ENCODE data around the gene SUSD4.
"Not testable (repeated sequence)": the region's sequence is repeated elsewhere in the genome, so short reads cannot be mapped to it uniquely, and the experiment has no call there.

The SUSD4 gene

DNA sequence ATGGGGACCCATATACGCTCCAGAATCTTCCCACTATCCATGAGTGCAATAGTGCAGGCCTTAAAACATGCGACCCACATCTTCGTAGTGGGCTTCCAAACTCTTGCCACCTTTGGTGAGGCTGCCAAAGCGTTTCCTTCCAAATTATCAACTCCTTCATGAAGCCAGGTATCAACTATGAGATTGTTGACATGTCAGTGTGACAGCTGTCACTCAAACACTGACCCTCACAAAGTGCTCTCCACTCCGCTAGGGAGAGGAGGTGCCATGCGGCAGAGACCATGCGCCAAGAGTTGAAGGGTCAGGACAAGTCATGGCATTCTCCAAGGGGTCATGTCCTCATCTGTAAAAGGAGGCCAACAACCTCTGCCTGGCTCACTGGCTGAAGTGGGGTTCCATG, 103.3 kb downstream of the SUSD4 start:
- H3K27ac ChIP-seq: no peak overlapping the region

GRCh38 chr1:223259462-223259861, 104.5 kb downstream of the SUSD4 start:
- H3K4me3 ChIP-seq: no peak overlapping the region
- peak overlapping the region in 1 of 21 experiments; percentile 66 for H3K27ac ChIP-seq

More for the DNA sequence above, 103.3 kb downstream of the SUSD4 start:
- H3K4me3 ChIP-seq: no peak overlapping the region

DNA sequence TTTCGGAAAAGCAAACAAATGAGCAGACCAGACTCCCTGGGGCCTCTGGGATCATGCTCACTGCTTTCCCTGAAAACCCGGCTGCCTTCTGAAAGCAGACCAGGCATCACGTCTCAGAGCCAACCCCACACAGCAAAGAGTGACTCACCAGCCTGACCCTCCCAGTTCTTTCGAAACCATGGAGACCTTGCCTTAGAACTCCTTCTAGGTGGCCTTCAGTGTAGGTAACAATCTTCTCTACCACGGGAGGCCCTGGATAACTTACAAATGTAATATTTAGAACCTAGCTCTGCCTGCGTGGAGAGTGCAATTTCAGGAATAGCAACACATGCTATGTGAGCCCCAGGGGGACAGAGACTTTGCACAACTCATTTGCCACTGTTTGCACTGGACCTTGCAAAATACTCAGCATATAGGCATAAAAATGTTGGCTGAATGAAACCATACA, 105.2 kb downstream of the SUSD4 start:
- Histone ChIP-seq H3K4me3 (no peak overlapping the region), H3K27ac (peak overlapping the region in 1 of 21 experiments; percentile 66)

DNA sequence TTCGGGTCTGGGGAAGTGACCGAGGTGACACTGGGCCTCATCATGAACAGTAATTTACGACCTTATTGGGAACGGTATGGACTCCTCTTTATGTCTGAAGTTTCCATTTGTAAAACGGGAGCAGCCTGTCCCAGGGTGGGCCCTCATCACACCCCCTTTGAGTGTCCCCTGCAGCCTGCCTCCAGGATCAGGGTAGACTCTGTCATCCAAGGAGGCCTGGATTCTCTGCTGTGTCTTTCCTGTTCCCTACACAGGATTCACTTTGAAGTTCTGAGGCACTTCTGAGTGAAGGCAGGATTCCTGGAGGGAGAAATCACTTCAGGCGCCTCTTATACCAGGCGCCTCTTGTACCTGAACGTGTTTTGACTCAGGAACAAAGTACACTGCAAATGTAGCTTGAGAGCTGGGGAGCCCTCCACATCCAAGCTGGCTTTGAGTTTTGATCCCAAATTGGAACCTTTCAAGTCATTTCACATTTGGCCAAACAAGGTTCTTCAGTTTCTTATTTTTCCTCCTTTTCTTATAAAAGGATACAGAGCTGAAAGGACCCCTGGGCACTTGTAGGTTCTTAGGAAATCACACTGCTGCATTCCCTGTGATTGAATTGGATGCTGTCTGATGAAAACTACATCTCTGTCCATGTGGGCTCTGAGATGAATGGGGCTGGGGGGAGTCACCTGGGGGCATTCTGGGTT, 106.0 kb downstream of the SUSD4 start:
- Histone ChIP-seq H3K27ac (peak overlapping the region in 2 of 21 experiments; percentile 41 to 66), H3K4me3 (no peak overlapping the region)

DNA sequence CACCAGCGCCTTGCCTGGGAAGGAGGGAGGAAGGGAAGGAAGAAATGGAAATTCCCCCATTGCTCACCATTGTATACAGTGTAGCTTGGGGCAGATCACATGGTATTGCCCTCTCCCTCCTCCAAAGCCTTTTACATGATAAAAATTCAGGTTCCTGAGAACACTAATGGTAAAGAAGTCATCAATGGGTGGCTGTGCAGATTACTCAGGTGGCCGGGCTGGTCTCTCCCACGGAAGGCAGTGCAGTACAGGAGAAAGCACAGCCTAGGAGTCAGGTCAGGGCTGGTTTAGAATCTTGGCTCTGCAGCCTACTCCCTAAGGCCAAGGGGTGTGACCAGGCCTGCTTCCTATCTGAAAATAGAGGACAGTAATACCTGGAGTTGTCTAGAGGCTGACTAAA, 107.9 kb downstream of the SUSD4 start:
- Histone ChIP-seq H3K4me3 (no peak overlapping the region), H3K27ac (peak overlapping the region in 3 of 21 experiments; percentile 3 to 70 (median 68))

- Histone ChIP-seq H3K4me3 (no peak overlapping the region), H3K27ac (no peak overlapping the region)
Measured at GRCh38 chr1:223253916-223254315, 110.1 kb downstream of the SUSD4 start.

DNA sequence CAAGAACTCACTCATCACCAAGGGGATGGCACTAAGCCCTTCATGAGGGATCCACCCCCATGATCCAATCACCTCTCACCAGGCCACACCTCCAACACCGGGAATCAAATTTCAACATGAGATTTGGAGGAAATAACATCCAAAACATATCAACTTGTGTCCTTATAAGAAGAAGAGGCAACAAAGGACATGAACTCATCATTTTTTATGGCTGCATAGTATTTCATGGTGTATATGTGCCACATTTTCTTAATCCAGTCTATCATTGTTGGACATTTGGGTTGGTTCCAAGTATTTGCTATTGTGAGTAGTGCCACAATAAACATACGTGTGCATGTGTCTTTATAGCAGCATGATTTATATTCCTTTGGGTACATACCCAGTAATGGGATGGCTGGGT, 112.6 kb downstream of the SUSD4 start:
- H3K27ac ChIP-seq: peak overlapping the region in 4 of 21 experiments; percentile 0 to 56 (median 22)
- H3K4me3 ChIP-seq: not testable (repeated sequence)

DNA sequence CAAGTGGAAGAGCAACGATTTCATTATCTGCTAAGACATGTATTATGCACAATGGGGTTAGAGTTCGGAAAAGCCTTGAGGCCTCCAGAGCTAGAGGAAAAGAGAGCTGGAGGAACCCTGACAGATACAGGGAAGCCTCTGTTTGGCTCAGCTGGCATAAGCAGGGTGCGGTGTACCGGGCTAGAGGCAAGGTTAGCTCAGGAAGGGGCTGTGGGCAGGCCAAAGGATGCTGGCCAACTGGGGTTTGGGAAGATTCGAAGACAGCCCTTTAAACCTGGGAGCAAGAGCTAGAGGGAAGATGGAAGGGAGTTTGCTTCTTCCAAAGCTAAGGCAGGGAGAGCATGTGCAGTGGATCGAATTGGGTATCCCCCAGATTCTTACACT, 113.4 kb downstream of the SUSD4 start:
- Histone ChIP-seq H3K27ac (peak overlapping the region in 5 of 21 experiments; percentile 0 to 56 (median 48)), H3K4me3 (no peak overlapping the region)

DNA sequence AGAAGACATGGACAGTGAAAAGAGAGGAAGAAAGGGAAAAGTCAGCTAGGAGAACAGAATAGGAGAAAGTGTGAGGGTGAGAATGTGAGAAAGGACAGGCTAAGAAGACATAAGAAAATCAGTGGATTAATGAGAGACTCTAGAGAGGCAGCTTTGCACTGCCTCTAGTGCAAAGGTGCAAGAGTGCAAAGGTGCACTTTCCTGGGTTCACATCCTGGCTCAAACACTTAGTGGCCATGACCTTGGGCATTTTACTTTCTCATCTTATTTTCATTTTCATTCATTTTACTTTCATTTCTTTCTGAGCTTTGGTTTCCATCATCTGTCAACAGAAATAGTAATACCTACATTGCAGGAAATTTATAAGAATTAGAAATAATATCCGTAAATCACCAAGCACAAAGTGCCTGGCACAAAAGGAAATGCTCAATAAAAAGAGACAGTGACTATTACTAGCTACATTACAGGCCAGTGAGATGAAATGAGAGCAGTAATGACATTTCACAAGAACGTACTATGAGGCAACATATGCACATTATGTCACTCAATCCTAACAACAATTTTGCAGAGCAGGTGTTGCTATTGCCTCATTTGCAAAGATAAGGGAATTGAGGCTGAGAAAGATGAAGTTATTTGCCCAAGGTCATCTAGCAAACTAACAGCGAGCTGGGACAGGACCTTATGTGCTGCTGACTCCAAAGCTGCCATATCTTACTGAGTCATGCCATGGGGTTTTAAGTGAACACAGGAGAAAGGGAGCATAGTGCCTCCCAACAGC, 113.9 kb downstream of the SUSD4 start:
- Histone ChIP-seq H3K27ac (peak overlapping the region in 5 of 21 experiments; percentile 4 to 57 (median 16)), H3K4me3 (no peak overlapping the region)

- peak overlapping the region in 3 of 21 experiments; percentile 12 to 57 (median 13) for H3K27ac ChIP-seq
- H3K4me3 ChIP-seq: no peak overlapping the region
Measured at GRCh38 chr1:223248770-223249140, 115.2 kb downstream of the SUSD4 start.

DNA sequence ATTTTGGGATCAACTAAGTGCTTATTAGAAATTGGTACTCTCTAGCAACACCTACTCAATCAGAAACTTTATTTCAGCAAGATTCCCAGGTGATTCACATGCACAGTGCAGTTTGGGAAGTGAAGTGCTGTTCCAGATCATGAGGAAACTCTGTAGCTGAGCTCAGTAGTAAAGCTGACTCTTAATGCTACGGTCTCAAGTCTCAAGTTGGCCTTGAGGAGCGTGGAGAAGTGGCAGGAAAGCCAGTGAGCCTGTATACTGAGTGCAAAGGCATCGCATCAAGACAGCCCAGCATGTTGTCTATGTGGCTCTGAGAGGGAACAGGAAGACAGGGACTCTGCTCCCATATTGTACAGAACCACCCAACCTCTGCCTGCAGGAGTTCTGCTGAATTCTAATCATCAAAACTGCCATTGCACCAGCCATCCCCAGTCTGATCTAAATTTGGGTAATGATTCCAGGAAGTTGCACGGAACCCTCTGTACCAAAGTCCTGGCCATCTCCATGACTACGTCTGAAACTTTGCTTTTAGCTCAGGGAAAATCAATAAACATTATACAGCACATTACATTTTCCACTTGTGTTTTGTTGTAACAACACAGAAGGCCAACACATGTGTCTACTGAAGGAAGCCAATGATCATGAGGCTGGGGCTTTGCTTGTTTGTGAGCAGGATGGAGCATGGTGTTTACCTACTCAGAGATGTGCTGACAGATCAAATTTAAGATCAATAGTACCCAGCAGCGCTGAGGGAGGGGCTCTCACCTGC, 115.8 kb downstream of the SUSD4 start:
- Histone ChIP-seq H3K4me3 (no peak overlapping the region), H3K27ac (peak overlapping the region in 2 of 21 experiments; percentile 16 to 57)

GRCh38 chr1:223246476-223247112, 117.4 kb downstream of the SUSD4 start:
- Histone ChIP-seq H3K27ac (no peak overlapping the region), H3K4me3 (no peak overlapping the region)

DNA sequence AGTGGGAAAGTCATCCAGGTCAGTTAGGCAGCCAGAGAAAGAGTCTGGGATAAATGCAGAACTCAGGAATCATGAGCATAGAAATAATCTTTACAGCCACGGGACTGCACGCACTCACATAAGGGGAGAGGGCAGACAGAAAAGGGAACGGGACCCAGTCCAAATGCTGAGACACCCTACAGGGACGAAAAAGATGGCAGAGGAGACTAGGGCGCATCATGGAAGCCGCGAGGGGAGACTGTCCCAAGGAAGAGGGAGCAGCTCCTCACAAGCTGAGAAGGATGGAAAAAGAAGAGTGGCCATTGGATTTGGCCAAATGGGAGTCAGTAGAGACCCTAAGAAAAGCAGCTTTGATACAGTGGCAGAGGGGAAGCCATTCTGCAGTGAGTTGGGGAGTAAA, 118.0 kb downstream of the SUSD4 start:
- H3K4me3 ChIP-seq: no peak overlapping the region
- H3K27ac ChIP-seq: no peak overlapping the region

- H3K27ac ChIP-seq: no peak overlapping the region
- H3K4me3 ChIP-seq: no peak overlapping the region
Measured at GRCh38 chr1:223245411-223245810, 118.6 kb downstream of the SUSD4 start.

DNA sequence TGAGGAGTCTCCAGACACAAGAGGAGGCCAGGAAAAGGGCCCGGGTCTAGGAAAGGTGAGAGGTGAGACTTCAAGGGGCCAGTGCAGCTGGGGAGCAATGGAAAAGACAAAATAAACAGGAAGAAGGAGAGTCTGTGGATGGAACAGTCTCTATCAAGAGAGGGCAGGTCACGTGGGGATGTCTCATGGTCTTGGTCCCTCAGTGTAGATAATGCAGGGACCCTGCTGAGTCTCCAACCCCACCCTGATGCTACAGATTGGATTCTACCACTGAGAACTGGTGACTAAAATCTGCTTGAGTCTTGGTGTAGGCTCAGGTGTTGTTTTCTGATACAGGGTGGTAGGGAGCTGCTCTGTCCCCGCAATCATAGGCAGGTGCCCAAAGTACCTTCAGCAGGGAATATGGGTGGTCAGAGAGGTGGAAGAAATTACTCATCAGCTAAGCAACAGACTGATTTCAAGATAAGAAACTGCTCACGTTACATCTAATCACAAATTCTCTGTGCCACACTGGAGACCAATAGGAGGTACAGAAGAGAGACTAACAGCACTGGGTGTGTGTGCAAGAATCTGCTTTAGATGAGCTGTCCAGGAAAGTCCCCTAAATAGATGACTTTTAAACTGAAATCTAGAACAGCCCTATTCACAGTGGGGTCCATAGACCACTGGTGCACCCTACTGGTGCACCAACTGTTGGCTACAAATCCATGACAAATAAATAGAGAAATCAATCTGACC, 119.4 kb downstream of the SUSD4 start:
- no peak overlapping the region for H3K27ac ChIP-seq

DNA sequence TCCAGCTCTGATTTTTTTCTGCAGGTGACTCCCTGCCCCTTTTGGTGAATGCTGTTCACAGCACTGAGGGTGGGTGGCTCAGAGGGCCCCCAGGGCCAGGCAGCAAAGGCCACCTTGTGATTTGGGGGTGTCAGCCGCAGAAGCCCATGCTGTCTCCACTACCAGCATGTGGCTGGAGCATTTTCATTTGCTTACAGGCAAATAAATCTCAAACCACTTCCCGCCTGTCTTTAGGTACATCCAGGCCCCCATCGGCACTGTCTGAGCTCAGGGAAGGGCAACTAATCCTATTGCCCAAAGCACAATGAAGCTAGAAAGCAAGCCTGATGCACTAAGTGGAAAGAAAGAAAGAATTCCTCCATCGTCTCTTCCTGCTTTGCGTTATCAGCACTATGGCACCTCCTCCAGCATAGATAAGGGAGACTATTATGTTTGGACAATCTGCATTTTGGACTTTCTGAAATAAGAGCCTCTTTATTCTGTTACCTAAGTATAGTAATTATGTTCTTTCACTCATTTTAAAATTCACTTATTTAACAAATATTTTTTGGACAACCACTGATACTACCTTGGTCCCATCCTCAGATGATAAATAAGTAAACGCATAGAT, 120.4 kb downstream of the SUSD4 start:
- Histone ChIP-seq H3K27ac (no peak overlapping the region), H3K4me3 (no peak overlapping the region)

More for the DNA sequence above, 119.4 kb downstream of the SUSD4 start:
- no peak overlapping the region for H3K4me3 ChIP-seq

GRCh38 chr1:223242971-223243370, 121.0 kb downstream of the SUSD4 start:
- Histone ChIP-seq H3K4me3 (no peak overlapping the region), H3K27ac (no peak overlapping the region)

- H3K27ac ChIP-seq: no peak overlapping the region
- no peak overlapping the region for H3K4me3 ChIP-seq
Measured at GRCh38 chr1:223242382-223242955, 121.5 kb downstream of the SUSD4 start.

Data from skin epidermis (tissue), 12 donors.